ENCODE results near the gene SNAPIN.

The SNAPIN gene

GRCh38 chr1:153612111-153612754 is 46.3 kb upstream of the SNAPIN start:
- Histone ChIP-seq H3K4me3 (ENCODE audit: insufficient read length, low read depth) (peak overlapping the region; percentile 63), H3K36me3 (ENCODE audit: insufficient read depth, insufficient read length, low read length) (peaks cover 9% of the 10 kb centered on the region), H3K9me3 (ENCODE audit: insufficient read depth, low read length) (no peaks in the 10 kb centered on the region), H3K27me3 (ENCODE audit: insufficient read depth, insufficient read length) (peaks cover 3% of the 10 kb centered on the region), H3K4me1 (ENCODE audit: insufficient read depth, insufficient read length) (peaks cover 62% of the 10 kb centered on the region), H3K9ac (ENCODE audit: insufficient read length, low read depth) (peak overlapping the region; percentile 86)
- no peak for TF ChIP-seq SUZ12 (IDR thresholded peaks at IDR 0.05; ENCODE audit: extremely low read depth, insufficient read depth, insufficient read length)
- DNase-seq (ENCODE audit: low read depth, low spot score), result no peak

- TF ChIP-seq ZNF274 (IDR thresholded peaks at IDR 0.05; ENCODE audit: low read depth, low read length) (no peak), YY1 (IDR thresholded peaks at IDR 0.05; ENCODE audit: insufficient read depth, insufficient read length) (no peak), SUZ12 (IDR thresholded peaks at IDR 0.05; ENCODE audit: extremely low read depth, insufficient read depth, insufficient read length) (no peak)
- DNase-seq (ENCODE audit: low read depth, low spot score), result no peak
- H3K27me3 ChIP-seq (ENCODE audit: insufficient read depth, insufficient read length), result peaks cover 3% of the 10 kb centered on the region
- H3K9ac ChIP-seq (ENCODE audit: insufficient read length, low read depth), result peak within 1 kb of the TSS; percentile 86
- H3K9me3 ChIP-seq (ENCODE audit: insufficient read depth, low read length), result no peaks in the 10 kb centered on the region
- H3K36me3 ChIP-seq (ENCODE audit: insufficient read depth, insufficient read length, low read length), result peaks cover 7% of the 10 kb centered on the region
- peak within 1 kb of the TSS; percentile 63 for H3K4me3 ChIP-seq (ENCODE audit: insufficient read length, low read depth)
- peaks cover 60% of the 10 kb centered on the region for H3K4me1 ChIP-seq (ENCODE audit: insufficient read depth, insufficient read length)
Measured at GRCh38 chr1:153612755-153613331, 45.7 kb upstream of the SNAPIN start, which contains the start of gene S100A16. Gene S100A16 (minus strand): TSS chr1:153613137. CDS start chr1:153608151, 4,986 bp downstream.

DNA sequence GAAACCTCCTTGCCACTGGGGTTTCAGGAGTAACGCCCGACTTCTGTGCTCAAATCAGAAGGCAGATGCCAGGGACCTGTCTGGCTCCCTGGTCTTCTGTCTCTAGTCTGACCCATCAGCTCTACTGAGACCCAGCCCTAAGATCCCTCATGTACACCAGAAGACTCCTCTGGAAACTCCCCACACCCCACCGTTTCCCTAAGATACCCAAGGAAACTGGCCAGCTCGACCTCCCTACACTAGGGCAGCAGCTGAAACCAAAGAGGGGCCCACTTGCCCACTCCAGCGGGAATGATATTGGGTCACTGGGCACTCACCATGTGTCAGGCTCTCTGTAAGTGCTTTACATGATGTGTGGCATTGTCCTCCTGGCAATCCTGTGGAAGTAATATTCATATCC is 45.1 kb upstream of the SNAPIN start:
- no peak for DNase-seq (ENCODE audit: low read depth, low spot score)
- Histone ChIP-seq H3K36me3 (ENCODE audit: insufficient read depth, insufficient read length, low read length) (peaks cover 10% of the 10 kb centered on the region), H3K9me3 (ENCODE audit: insufficient read depth, low read length) (no peaks in the 10 kb centered on the region), H3K27me3 (ENCODE audit: insufficient read depth, insufficient read length) (peaks cover 3% of the 10 kb centered on the region), H3K4me3 (ENCODE audit: insufficient read length, low read depth) (no peak overlapping the region), H3K9ac (ENCODE audit: insufficient read length, low read depth) (peak overlapping the region; percentile 39), H3K4me1 (ENCODE audit: insufficient read depth, insufficient read length) (peaks cover 55% of the 10 kb centered on the region)
- TF ChIP-seq SUZ12 (IDR thresholded peaks at IDR 0.05; ENCODE audit: extremely low read depth, insufficient read depth, insufficient read length) (no peak), ZNF274 (IDR thresholded peaks at IDR 0.05; ENCODE audit: low read depth, low read length) (no peak)

GRCh38 chr1:153614189-153614900 is 44.2 kb upstream of the SNAPIN start:
- H3K4me3 ChIP-seq (ENCODE audit: insufficient read length, low read depth), result no peak overlapping the region
- DNase-seq (ENCODE audit: low read depth, low spot score), result no peak
- H3K36me3 ChIP-seq (ENCODE audit: insufficient read depth, insufficient read length, low read length), result peaks cover 19% of the 10 kb centered on the region
- no peaks in the 10 kb centered on the region for H3K9me3 ChIP-seq (ENCODE audit: insufficient read depth, low read length)
- H3K9ac ChIP-seq (ENCODE audit: insufficient read length, low read depth), result no peak overlapping the region
- TF ChIP-seq SUZ12 (IDR thresholded peaks at IDR 0.05; ENCODE audit: extremely low read depth, insufficient read depth, insufficient read length) (no peak), ZNF274 (IDR thresholded peaks at IDR 0.05; ENCODE audit: low read depth, low read length) (no peak), YY1 (IDR thresholded peaks at IDR 0.05; ENCODE audit: insufficient read depth, insufficient read length) (no peak)
- peaks cover 48% of the 10 kb centered on the region for H3K4me1 ChIP-seq (ENCODE audit: insufficient read depth, insufficient read length)
- peaks cover 3% of the 10 kb centered on the region for H3K27me3 ChIP-seq (ENCODE audit: insufficient read depth, insufficient read length)

- no peak overlapping the region for H3K9ac ChIP-seq (ENCODE audit: insufficient read length, low read depth)
- H3K36me3 ChIP-seq (ENCODE audit: insufficient read depth, insufficient read length, low read length), result peaks cover 24% of the 10 kb centered on the region
- no peak for DNase-seq (ENCODE audit: low read depth, low spot score)
- H3K4me1 ChIP-seq (ENCODE audit: insufficient read depth, insufficient read length), result peaks cover 43% of the 10 kb centered on the region
- TF ChIP-seq ZNF274 (IDR thresholded peaks at IDR 0.05; ENCODE audit: low read depth, low read length), result no peak
- no peak for TF ChIP-seq SUZ12 (IDR thresholded peaks at IDR 0.05; ENCODE audit: extremely low read depth, insufficient read depth, insufficient read length)
- H3K4me3 ChIP-seq (ENCODE audit: insufficient read length, low read depth), result no peak overlapping the region
- 0 out of 2 replicates have a peak, but pooled peaks cover 3% of the 10 kb centered on the region for H3K9me3 ChIP-seq (ENCODE audit: insufficient read depth, low read length)
- peaks cover 3% of the 10 kb centered on the region for H3K27me3 ChIP-seq (ENCODE audit: insufficient read depth, insufficient read length)
Measured at GRCh38 chr1:153614906-153615305, 43.6 kb upstream of the SNAPIN start.

GRCh38 chr1:153615406-153615805 is 43.1 kb upstream of the SNAPIN start:
- H3K4me1 ChIP-seq (ENCODE audit: insufficient read depth, insufficient read length), result peaks cover 38% of the 10 kb centered on the region
- H3K9me3 ChIP-seq (ENCODE audit: insufficient read depth, low read length), result 0 out of 2 replicates have a peak, but pooled peaks cover 7% of the 10 kb centered on the region
- no peak overlapping the region for H3K9ac ChIP-seq (ENCODE audit: insufficient read length, low read depth)
- no peak overlapping the region for H3K4me3 ChIP-seq (ENCODE audit: insufficient read length, low read depth)
- no peak for DNase-seq (ENCODE audit: low read depth, low spot score)
- TF ChIP-seq SUZ12 (IDR thresholded peaks at IDR 0.05; ENCODE audit: extremely low read depth, insufficient read depth, insufficient read length) (no peak), YY1 (IDR thresholded peaks at IDR 0.05; ENCODE audit: insufficient read depth, insufficient read length) (no peak), ZNF274 (IDR thresholded peaks at IDR 0.05; ENCODE audit: low read depth, low read length) (no peak)
- peaks cover 3% of the 10 kb centered on the region for H3K27me3 ChIP-seq (ENCODE audit: insufficient read depth, insufficient read length)
- H3K36me3 ChIP-seq (ENCODE audit: insufficient read depth, insufficient read length, low read length), result peaks cover 29% of the 10 kb centered on the region
